Measurements from ENCODE around the gene BCAP31. TPM values are rescaled to one million over a fixed set of nuclear protein-coding genes. Genes with fewer than 3 reads are reported as not detected.
"Not testable (repeated sequence)": the region's sequence is repeated elsewhere in the genome, so short reads cannot be mapped to it uniquely, and the experiment has no call there.

BCAP31 gene
- total RNA-seq, 3 donors from 2014 or later: 158 to 209 (median 181) TPM

DNA sequence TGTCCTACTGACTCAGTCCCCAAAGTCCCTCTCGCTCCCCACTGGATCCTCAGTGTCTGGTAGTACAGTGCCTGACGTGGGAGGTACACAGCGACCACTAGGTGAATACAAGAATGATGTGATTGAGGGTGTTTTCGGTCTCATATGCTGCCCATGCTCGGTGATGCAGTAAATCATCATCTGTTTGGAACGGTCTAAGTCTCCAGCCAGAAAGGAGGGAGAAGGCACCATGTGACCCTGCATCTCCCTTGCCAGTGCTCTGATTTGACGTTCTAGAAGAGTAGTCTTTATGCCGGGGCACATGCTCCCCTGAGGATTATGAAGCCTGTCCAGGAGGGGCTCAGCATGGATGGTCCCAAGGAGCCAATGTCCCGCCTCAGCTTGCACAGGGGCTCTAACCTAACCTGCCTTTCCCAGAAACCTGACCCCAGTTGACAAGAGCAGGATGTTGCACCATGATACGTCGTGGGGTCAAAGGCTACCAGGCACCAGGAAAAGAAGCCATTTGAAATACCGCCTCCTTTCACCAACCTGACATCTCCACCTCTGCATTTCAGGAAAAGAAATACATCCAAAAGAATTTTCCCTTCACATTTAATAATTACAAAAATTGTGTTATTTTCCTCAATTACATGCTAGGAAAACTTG, 26.1 kb upstream of the BCAP31 start:
- TF ChIP-seq, protein P1, sequence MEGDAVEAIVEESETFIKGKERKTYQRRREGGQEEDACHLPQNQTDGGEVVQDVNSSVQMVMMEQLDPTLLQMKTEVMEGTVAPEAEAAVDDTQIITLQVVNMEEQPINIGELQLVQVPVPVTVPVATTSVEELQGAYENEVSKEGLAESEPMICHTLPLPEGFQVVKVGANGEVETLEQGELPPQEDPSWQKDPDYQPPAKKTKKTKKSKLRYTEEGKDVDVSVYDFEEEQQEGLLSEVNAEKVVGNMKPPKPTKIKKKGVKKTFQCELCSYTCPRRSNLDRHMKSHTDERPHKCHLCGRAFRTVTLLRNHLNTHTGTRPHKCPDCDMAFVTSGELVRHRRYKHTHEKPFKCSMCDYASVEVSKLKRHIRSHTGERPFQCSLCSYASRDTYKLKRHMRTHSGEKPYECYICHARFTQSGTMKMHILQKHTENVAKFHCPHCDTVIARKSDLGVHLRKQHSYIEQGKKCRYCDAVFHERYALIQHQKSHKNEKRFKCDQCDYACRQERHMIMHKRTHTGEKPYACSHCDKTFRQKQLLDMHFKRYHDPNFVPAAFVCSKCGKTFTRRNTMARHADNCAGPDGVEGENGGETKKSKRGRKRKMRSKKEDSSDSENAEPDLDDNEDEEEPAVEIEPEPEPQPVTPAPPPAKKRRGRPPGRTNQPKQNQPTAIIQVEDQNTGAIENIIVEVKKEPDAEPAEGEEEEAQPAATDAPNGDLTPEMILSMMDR (IDR thresholded peaks at IDR 0.05): no peak
- H3K9me3 ChIP-seq: no peaks in the 10 kb centered on the region
- no peaks in the 10 kb centered on the region for H3K36me3 ChIP-seq (ENCODE audit: low read depth)
- no peaks in the 10 kb centered on the region for H3K4me1 ChIP-seq (ENCODE audit: low read depth)
- no peak for DNase-seq
- intact Hi-C loops (cut with DNase I, micrococcal nuclease): no loop called here
- ATAC-seq: no peak
- no peak overlapping the region for H3K4me3 ChIP-seq

DNA sequence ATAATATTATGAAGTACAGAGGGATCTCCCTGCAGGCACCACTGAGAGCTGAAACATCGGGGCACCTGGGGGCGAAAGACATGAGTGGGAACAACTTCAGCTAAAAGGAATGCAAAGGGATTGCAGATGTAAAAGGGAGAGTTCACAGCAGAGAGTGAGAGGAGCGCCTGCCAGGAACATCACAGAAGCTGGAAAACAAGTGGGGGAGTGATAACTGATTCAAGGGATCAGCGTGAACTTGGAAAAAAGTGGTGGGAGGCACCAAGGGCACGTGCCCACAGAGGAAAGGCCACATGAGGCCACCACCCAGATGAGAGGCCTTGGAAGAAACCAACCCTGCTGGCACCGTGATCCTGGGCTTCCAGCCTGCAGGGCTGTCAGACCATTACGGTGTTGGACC, 24.8 kb upstream of the BCAP31 start:
- H3K36me3 ChIP-seq (ENCODE audit: low read depth); H3K9me3 ChIP-seq; DNase-seq; intact Hi-C loops (cut with DNase I, micrococcal nuclease); ATAC-seq; H3K4me3 ChIP-seq; H3K4me1 ChIP-seq (ENCODE audit: low read depth): not testable (repeated sequence)

DNA sequence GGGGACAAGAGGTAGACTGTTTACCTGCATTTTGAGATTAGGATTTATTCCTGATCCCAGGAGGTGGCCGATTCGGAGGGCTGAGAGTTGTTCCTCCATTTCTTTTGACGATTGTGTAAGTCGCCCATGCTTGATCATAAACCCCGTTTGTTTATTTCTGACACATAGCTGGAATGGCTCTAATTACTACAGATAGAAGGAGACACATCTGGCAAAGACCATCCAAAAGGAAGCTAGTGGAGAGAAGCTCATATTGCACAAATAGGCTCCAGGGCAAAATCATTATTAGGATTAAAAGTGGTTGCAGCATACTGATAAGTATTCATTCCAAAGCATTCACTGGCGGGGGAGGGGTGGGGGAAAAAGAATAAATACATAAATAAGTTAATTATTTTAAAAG, 22.8 kb upstream of the BCAP31 start:
- H3K9me3 ChIP-seq; H3K4me3 ChIP-seq; ATAC-seq; DNase-seq; intact Hi-C loops (cut with DNase I, micrococcal nuclease); H3K4me1 ChIP-seq (ENCODE audit: low read depth); H3K36me3 ChIP-seq (ENCODE audit: low read depth): not testable (repeated sequence)

DNA sequence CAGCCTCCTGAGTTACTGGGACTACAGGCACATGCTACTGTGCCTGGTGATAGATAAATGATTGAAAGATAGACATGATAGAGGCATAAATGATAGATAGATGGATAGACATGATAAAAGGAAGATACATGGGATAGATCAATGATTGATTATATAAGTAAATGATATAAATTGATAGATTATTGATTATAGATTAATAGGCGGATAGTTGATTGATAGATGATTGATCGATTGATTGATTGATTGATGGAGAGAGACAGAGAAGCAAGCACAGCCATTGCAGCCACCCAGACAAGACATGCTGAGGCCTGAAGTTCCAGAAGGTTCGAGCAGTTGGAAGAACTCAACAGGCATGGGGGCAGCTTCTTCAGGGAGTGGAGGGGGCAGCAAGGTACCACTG, 22.2 kb upstream of the BCAP31 start:
- Histone ChIP-seq H3K36me3 (ENCODE audit: low read depth) (no peaks in the 10 kb centered on the region), H3K4me1 (ENCODE audit: low read depth) (no peaks in the 10 kb centered on the region), H3K4me3 (no peak overlapping the region), H3K9me3 (no peaks in the 10 kb centered on the region)
- ATAC-seq (no peak), DNase-seq (no peak)
- TF ChIP-seq, protein P1 (IDR thresholded peaks at IDR 0.05): no peak
- intact Hi-C loops (cut with DNase I, micrococcal nuclease): no loop called here

DNA sequence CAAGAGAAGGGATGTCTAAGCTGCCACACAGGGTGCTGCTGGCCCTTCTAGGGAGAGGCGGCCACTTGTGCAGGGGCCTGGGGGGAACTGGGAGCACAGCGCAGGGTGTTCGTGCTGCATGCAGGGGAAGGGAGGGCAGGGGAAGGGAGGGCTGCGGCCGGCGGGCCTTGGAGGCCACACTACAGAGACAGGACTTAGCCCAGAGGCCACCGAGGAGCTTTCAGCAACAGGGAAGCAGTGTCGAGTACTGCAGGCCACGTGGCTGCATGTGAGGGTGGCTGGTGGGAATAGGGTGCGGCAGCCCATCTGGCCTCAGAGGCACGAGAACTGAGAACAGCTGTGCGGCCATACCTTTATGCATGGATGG, 20.9 kb upstream of the BCAP31 start:
- H3K36me3 ChIP-seq (ENCODE audit: low read depth); ATAC-seq; H3K4me3 ChIP-seq; H3K4me1 ChIP-seq (ENCODE audit: low read depth); H3K9me3 ChIP-seq; intact Hi-C loops (cut with DNase I, micrococcal nuclease); DNase-seq: not testable (repeated sequence)

DNA sequence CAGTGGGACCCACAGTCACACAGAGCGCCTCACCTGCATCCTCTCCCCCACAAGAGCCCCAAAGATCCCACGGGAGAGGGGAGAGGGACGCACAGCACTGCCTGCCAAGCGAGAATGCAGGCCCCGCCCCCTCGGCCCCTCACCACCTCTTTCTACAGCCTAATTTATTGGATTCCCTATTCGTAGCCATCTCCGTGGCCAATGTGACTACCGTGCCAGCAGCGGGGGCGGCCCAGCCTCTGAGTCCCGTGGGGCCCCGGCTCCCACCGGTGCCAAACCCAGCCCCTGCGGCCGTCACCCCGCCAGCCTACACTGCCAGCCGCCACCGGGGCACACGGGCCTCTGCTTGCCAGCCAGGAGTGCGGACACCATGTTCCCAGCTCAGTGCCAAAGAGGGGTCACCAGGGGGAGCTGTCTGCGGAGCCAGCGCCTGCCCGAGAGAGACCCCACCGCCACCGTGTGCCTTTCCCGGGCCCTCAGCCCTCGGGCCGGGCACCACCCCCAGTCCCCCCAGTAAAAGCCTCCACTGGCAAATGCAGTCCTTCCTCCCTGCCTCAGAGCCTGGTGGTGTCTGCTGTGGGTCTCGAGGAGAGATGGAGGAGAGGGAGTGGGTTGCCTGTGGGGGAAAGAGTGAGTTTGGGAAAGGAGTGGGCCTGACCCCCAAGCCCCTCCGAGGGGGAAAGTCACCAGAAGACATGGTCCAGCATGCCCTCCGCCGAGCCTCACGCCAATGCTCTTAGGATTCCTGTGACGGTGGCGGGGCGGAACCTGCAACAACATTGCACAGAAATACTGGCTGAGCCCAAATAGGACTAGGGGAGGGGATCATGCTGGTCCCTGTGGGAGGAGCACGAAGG, 20.3 kb upstream of the BCAP31 start:
- TF ChIP-seq, protein P1 (IDR thresholded peaks at IDR 0.05): no peak
- no peak overlapping the region for H3K4me3 ChIP-seq
- DNase-seq: peak in 2 of 3 donors; percentile 33 to 54
- ATAC-seq: no peak
- H3K9me3 ChIP-seq: no peaks in the 10 kb centered on the region
- H3K4me1 ChIP-seq (ENCODE audit: low read depth): no peaks in the 10 kb centered on the region
- intact Hi-C loops (cut with DNase I, micrococcal nuclease): no loop called here
- H3K36me3 ChIP-seq (ENCODE audit: low read depth): no peaks in the 10 kb centered on the region

DNA sequence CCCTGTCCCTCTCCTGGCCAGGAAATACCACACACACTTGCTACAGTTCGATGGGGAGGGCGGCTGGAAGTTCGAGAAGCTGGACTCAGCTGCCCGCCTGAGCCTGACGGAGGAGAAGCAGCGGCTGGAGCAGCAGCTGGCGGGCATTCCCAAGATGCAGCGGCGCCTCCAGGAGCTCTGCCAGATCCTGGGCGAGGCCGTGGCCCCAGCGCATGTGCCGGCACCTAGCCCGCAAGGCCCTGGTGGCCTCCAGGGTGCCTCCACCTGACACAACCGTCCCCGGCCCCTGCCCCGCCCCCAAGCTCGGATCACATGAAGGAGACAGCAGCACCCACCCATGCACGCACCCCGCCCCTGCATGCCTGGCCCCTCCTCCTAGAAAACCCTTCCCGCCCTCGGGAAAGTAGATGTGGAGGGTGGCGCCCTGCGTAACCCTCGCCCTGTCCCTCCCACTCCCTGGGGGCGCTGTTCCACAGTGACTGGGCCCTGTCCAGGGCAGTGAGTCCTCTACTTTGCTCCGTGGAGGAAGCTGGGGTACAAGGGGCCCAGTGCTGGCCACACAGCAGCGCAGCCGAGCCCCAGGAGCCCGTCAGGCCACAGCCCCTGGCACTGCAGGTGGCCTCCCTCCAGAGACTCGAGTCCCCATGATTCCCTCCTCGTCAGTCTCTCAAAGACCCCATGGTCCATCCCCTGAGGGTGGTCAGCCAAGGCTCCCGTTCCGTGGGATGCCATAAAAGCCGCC, 19.5 kb upstream of the BCAP31 start:
- DNase-seq (peak; percentile 89 to 92 (median 91)), ATAC-seq (peak; percentile 75)
- H3K36me3 ChIP-seq (ENCODE audit: low read depth); intact Hi-C loops (cut with DNase I, micrococcal nuclease); H3K4me3 ChIP-seq; H3K4me1 ChIP-seq (ENCODE audit: low read depth); H3K9me3 ChIP-seq: not testable (repeated sequence)

DNA sequence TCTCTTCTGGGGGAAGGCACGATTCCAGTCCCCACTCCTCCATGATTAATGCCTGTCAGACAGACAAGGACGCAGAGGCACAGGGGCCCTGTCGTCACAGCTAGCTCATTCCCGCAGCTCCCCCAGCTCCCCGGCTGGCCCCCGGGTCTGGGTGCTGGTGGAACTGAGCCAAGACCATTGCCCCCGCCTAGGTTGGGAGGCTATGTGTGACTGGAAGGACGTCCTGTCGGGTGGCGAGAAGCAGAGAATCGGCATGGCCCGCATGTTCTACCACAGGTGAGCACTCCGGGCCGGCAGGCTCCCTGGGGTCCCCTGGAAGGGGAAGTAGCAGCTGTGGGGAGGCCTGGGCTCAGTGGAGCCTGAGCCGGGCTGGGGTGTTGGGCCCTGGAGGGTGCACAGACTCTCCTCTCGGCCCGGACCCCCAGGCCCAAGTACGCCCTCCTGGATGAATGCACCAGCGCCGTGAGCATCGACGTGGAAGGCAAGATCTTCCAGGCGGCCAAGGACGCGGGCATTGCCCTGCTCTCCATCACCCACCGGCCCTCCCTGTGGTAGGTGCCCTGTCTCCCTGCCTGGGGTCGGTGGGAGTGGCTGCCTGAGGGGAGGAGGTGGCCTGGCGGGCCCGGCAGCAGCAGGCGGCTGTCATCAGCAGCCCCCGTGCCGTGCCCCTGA, 18.7 kb upstream of the BCAP31 start:
- H3K4me3 ChIP-seq; intact Hi-C loops (cut with DNase I, micrococcal nuclease); ATAC-seq; H3K36me3 ChIP-seq (ENCODE audit: low read depth); H3K9me3 ChIP-seq; H3K4me1 ChIP-seq (ENCODE audit: low read depth): not testable (repeated sequence)
- DNase-seq: peak in 1 of 3 donors; percentile 34

DNA sequence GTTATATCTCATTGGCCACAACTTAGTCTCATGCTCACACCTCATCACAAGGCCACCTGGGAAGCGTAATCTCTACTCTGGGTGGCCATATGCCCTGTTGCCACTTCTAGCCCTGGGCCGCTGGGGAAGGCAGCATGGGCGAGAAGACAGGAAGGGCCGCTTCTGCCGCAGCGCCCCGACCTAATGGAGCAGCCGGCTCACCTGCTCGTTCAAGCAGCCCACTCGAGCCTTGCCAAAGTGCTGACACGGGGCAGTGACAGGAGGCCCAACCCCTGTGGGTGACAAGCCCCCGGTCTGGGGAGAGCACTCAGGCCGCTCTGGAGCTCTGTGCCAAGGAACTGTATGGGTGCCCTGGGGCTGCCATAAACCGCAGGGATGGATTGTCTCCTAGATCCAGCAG, 17.9 kb upstream of the BCAP31 start:
- H3K36me3 ChIP-seq (ENCODE audit: low read depth); H3K4me1 ChIP-seq (ENCODE audit: low read depth); H3K9me3 ChIP-seq; DNase-seq; intact Hi-C loops (cut with DNase I, micrococcal nuclease); H3K4me3 ChIP-seq; ATAC-seq: not testable (repeated sequence)
